Spleen (tissue), 3 donors: ENCODE data around the gene ISCA2.

ENCODE experiments used
- POLR2A ChIP-seq, 3 donors: fragments of 450-650 bp; IDR thresholded peaks; one replicate each; pipeline ENCODE4 v1.5.1; 2017; ENCODE audit warnings: antibody characterized with exemption in 3 of 3, mild to moderate bottlenecking in 1 of 3
- POLR2AphosphoS5 ChIP-seq, 3 donors: sonication (generic); formaldehyde crosslinking; IDR thresholded peaks; one replicate each; pipeline ENCODE4 v1.5.1; 2017; ENCODE audit warnings: antibody characterized with exemption in 3 of 3

DNA sequence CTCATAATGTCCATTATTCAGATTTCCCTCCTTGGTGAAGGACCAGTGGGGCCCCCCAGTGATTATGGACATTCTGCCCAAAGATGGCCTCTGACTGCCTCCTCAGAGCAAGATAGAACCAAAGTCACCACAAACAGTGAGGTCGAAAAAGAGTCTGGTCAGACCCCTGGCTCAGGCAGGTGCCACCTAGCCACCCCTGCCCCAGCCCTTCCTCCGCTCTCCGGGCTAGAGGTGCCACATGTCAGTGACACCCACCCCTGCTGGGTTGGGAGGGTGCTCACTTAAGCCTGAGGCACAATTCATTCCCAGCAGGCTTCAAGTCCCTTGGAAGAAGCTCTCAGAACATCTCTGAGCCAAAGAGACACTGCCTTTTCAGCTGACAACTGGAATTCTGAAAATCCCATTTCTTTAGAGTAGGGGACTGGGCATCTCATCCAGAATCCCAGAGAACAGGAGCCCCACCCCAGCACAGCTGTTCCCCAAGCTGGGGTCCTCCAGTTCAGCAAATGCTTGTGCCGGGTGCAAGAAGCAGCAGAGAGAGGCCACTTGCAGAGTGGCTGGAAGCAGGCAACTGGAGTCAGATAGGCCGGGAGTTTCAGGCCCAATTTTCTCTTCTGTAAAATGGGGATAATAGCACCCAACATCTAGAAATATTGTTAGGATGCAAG lies 50.3 kb downstream of the ISCA2 start:
- TF ChIP-seq POLR2A (IDR thresholded peaks at IDR 0.05) (no peak), POLR2AphosphoS5 (IDR thresholded peaks at IDR 0.05) (no peak)
